ENCODE results near the gene UNC5B.
"Not testable (repeated sequence)": the region's sequence is repeated elsewhere in the genome, so short reads cannot be mapped to it uniquely, and the experiment has no call there.

UNC5B gene

DNA sequence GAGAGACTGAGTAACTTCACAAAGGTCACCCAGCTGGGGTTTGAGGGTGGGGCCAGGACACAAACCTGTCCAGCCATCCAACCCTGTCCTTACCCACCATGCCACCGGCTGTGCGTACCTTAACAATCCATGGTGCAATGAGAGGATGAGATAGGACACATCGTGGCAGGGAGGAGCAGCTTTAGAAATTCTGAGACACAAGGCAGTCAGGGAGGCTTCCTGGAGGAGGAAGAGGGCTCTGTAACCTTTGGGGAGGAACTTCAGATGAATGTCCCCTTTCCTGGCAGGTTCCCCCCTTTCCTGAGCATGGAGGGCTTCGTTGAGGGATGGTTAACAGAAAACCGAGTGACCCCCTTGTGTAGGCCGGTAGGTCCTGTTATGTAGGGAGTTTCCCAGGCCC lies 71.0 kb downstream of the UNC5B start:
- no peak for DNase-seq (ENCODE audit: low spot score)

DNA sequence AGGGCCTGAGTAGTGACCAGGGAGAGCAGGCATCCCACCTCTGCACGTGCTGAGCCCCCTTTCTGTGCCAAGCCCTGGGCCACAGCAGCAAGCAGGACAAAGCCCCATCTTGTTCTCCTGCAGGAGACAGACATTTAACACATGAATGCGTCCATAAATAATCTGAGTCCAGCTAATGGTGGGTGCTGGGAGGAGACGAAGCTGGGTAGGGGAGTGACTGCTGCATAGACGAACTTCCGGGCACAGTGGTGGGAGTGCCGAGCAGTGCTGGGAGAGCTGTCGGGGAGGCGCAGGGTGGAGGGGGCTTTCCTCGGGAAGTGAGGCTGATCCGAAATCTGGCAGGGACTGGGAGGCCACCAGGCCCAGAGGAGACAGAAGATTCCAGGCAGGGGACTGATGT lies 71.5 kb downstream of the UNC5B start:
- DNase-seq (ENCODE audit: low spot score), result no peak

DNA sequence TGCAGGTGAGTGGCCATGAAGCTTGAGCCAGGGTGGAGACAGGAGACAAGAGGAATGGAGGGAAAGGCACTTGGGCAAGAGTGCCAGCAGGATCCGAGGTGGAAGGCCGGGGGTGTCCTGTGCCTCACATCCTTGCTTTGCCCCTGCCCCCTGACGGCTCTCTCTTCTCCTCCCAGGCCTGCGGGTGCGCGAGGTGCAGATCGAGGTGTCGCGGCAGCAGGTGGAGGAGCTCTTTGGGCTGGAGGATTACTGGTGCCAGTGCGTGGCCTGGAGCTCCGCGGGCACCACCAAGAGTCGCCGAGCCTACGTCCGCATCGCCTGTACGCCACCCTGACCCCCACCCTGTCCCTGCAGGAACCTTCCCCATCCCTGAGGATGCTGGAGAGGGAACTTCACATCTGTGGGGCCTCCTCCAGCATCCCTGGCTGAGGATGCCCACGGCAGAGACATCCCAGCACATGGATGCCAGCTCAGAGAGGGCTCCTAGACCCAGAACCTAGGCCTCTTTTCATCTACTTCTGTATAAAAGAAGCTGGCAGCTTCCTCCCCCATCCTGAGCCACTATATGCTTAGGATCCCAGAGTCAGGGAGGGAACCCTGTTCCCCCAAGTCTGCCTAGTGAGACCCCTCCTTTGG lies 72.3 kb downstream of the UNC5B start:
- DNase-seq (ENCODE audit: low spot score), result no peak

DNA sequence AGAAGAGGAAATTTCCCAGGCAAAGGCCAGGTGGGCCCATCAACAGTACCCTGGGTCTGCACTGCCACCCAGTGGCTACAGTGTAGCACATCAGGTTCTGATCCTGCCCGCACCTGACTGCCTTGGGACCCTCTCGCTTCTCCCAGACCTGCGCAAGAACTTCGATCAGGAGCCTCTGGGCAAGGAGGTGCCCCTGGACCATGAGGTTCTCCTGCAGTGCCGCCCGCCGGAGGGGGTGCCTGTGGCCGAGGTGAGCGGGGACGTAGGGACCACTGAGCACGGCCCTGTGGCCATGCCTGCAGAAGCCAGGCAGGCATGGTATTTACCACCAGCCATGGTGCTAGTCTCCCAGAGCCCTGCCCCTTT lies 72.8 kb downstream of the UNC5B start:
- DNase-seq (ENCODE audit: low spot score), result no peak

DNA sequence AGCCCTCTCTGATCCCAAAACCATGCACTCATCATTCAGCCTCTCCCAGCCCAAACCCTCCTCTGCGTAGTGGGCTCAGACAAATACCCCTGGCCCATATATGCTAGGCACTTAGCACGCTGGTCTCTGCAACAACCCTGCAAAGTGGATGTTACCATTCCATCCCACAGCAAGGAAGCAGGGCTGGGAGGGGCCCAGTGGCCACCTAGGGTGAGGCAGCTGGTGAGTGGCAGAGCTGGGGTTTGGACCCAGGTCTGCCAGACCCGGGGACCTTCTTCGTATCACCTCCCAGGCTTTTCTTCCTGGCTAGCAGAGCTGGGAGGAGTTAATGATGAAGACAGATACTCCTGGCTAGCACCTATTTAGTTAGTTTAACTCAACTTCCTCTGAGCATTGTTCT lies 73.6 kb downstream of the UNC5B start:
- DNase-seq (ENCODE audit: low spot score), result no peak

DNA sequence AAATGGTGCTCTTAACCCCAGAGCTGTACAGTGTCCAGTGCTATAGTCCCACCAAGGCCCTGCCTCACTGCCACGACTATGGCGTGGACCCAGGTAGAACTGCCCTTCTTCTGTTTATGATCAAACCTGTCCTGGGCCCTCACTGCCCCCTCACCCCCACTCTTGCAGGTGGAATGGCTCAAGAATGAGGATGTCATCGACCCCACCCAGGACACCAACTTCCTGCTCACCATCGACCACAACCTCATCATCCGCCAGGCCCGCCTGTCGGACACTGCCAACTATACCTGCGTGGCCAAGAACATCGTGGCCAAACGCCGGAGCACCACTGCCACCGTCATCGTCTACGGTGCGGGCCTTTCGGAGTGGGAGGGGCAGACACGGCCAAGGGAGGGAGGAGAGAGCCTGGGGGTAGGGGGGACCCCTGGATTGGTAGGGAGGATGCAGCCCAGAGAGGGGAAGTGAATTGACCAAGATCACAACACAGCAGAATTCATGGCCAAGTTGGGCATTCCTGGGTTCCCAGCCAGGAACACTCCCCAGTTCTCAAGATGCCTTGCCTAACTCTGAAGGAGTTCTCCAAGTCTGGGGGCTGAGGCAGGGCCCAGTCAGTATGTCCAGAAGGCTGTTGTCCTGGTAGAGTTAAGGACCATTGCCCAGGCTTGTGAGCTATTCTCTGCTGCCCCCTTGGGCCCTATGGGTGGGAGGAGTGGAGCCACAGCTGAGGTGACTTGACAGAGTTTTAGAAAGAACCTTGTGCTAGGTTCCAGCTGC lies 74.3 kb downstream of the UNC5B start:
- no peak for DNase-seq (ENCODE audit: low spot score)

DNA sequence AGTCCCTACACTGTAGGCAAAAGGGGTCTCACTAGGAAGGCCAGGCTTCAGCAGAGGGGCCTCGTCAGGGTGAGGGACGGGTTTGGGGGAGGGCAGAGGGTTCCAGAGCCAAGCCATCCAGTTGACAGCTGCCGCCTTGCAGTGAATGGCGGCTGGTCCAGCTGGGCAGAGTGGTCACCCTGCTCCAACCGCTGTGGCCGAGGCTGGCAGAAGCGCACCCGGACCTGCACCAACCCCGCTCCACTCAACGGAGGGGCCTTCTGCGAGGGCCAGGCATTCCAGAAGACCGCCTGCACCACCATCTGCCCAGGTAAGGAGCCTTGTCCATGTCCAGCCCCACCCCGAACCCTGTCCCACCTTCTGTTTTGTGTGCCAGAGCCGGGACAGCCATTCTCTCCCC lies 75.1 kb downstream of the UNC5B start:
- no peak for DNase-seq (ENCODE audit: low spot score)

DNA sequence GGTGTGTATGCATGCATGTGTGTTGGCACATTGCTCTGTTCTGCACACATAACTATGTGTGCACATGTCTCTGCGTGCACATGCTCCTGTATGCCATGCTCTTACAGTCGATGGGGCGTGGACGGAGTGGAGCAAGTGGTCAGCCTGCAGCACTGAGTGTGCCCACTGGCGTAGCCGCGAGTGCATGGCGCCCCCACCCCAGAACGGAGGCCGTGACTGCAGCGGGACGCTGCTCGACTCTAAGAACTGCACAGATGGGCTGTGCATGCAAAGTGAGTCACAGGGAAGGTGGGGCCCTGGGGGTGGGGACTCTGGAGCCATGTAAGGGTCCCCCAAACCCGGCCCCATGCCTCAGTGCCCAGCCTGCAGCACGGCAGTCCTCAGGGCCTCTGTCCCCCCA lies 76.1 kb downstream of the UNC5B start:
- DNase-seq (ENCODE audit: low spot score), result no peak

DNA sequence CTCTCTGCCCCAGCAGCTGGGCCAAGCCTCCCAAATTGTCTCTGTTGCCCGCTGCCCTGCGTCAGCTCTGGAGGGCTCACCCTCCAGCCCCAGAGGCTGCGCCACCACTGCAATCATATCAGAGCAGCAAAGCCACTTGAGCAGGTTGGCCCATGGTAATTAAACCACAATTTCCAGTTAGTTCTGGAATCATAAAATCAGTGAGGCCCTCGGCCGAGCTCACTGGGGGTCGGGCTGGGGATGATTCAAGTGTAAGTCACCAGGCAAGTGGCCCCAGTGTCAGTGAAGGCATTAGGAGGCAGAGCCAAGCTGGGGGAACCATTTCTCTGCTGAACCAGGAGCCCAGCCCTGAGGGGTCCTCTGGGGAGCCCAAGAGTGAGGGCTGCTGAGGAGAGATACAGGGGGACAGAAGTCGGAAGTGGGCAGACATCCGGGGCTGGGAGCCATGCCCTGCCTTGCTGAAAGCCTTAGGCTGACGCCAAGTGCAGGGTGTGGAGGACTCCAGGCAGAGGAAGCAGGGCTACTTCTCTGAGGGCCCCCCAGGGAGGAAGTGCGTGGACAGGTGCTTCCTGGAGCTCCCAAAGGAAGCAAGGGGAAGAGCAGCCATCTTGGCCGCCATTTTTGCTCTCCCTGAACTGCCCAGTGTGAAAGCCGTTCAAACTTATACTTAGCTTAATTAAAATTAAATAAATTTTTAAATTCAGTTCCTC lies 77.2 kb downstream of the UNC5B start:
- no peak for DNase-seq (ENCODE audit: low spot score)

DNA sequence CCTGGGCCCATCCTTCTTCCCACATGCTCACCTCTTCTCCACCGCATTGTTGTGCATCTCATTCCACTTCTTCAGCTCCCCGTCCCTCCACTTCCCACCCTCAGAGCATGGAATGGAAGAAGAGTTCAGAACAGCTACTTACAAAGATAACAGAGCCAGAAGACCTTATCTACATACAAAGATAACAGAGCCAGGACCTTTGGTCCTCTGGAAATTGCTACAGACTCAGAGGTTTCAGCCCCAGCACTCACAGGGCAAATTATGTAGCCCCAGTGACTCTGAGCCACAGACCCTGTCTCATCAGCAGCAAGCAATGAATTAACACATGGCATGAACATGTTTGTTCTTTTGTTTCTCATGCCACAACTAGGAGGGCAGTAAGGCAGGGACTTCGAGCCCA lies 78.0 kb downstream of the UNC5B start:
- no peak for DNase-seq (ENCODE audit: low spot score)

DNA sequence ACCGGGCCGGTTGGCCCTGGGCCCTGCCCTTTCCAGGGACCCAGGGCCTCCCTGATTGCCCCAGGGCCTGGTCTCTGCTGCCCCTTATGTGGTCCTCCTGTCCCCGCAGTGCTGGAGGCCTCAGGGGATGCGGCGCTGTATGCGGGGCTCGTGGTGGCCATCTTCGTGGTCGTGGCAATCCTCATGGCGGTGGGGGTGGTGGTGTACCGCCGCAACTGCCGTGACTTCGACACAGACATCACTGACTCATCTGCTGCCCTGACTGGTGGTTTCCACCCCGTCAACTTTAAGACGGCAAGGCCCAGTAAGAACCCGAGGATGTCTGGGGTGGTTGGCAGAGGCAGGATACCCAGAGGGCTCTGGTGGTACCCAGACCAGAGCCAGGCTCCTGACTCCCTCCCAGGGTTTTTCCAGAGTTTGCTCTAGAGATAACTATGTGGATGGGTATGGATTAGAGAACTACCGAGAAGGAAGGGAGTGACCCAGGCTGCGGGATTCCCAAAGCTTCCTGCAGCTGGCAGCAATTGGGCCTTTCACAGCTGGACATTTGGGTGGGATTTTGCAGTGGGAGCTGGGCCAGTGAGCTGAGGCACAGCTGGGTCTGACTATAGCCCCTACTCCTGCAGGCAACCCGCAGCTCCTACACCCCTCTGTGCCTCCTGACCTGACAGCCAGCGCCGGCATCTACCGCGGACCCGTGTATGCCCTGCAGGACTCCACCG lies 78.6 kb downstream of the UNC5B start:
- no peak for DNase-seq (ENCODE audit: low spot score)

DNA sequence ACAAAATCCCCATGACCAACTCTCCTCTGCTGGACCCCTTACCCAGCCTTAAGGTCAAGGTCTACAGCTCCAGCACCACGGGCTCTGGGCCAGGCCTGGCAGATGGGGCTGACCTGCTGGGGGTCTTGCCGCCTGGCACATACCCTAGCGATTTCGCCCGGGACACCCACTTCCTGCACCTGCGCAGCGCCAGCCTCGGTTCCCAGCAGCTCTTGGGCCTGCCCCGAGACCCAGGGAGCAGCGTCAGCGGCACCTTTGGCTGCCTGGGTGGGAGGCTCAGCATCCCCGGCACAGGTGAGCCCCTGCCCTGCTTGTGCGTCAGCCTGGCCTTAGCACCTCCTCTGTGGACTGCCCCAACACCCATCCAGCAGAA lies 79.1 kb downstream of the UNC5B start:
- DNase-seq (ENCODE audit: low spot score), result no peak

DNA sequence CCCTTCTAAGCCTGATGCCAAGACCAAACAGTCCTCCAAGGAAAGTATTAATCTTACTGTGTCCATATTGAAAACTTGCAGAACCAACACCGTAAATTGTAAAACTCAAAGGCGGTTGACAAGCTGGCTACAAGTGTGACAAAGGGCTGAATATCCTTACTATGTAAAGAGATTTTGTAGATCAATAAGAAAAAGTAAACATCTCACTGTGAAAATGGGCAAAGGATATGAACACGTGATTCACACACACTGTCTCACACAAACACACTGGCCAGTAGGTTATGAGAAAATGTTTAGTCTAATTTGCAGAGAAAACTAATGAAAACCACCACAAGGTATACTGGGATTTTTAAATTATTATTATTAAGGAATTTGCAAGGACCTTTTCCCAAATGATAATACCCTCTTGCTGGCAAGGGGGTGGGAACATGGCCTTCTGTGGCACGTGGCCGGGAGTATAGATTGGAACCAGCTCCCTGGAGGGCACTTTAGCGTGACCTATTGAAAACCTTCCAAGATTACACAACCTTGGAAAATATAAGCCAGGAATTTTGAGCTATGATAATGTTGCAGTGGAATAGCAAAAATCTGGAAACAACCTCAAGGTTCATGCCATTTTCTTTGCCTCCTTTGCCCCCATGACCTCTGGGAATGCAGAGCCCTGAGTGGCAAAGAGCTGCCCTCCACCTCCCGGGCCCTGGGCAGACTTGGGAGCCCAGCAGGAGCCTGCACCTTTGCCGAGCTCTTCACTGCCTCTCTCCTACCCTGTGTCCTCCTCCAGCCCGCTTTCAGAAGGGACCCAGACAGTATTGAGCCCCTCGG lies 80.5 kb downstream of the UNC5B start:
- DNase-seq (ENCODE audit: low spot score), result no peak

DNA sequence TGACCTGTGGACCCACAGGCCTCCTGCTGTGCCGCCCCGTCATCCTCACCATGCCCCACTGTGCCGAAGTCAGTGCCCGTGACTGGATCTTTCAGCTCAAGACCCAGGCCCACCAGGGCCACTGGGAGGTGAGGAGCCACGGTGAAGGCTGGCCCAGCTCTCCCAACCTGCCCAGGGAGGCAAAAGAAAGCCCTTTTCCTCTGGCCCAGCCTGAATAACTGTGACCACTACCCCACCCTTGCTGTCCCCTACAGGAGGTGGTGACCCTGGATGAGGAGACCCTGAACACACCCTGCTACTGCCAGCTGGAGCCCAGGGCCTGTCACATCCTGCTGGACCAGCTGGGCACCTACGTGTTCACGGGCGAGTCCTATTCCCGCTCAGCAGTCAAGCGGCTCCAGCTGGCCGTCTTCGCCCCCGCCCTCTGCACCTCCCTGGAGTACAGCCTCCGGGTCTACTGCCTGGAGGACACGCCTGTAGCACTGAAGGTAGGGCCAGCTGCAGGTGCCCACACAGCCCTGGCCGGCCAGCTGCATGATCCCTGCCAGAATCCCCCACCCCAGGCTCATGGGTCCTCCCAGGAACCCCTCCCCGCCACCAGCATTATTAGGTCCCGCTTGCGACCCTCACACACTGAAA lies 81.2 kb downstream of the UNC5B start:
- no peak for DNase-seq (ENCODE audit: low spot score)

DNA sequence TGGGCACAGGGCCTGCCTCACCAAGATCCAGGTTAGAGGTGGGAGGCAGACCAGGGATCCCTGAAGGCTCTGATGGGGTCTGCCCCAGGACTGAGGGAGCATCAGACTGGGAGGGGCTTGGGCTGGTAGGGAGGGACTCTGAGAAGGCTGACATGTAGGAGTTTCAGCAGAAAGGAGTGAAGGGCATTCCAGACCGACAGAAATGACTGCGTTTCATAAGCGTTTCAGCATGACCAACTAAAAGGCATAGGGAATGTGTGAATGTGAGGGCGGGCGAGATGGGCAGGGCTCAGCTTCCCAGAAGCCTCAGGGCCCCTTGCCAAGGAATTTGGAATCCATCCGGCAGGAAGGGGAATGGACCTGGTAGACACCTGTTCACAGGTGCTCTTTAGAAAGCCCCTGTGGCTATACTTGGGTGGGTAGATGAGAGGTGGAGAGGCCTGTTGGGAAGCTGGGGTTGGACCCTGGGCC lies 81.8 kb downstream of the UNC5B start:
- no peak for DNase-seq (ENCODE audit: low spot score)

DNA sequence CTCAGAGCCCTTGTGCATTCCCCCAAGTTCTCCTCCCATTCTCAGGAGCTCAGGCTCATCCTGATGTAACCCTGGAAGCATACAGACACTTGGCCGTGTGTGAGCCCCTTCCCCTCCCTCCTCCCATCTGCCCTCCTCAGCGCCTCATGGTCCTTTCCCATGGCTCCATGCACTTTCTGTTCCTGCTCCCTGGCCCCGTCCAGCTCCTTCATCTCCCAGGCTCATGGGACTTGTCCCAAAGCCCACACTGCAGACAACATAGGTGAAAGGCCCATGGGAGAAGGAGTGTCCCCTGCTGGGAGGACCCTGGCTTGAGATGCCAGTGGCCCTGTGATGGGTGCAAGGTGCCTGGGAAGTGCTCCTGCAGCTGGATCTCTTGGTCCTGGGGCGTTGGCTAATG lies 82.5 kb downstream of the UNC5B start:
- DNase-seq (ENCODE audit: low spot score), result no peak

DNA sequence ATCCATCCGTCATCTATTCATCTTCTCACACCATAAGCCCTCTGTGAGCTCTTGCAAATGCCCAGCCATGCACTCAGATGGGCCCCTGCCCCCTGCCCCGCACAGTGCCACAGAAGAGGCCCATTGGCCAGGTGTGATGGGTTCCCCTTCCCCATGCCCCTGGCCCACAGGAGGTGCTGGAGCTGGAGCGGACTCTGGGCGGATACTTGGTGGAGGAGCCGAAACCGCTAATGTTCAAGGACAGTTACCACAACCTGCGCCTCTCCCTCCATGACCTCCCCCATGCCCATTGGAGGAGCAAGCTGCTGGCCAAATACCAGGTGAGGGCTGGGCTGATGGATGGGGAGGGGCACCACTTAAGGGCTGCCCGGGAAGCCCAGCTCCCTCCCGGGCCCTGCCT lies 83.3 kb downstream of the UNC5B start:
- no peak for DNase-seq (ENCODE audit: low spot score)

DNA sequence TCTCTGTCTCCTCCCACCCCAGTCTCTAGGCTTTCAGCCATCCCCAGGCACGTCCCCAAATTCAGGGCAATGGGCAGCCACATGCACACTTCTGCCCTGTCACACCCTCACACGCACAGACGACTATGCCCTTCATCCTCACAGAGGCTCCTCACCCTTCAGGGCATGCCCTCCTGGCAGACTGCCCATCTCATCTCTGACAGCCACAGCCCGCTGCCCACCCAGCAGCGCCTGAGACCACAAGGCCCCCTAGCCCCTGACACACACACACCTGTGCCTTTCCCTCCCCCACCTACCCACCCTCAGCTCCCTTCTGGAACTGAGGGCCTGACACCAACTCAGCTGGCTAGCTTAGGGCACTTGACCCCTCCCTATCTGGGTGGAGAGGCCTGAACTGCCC lies 83.7 kb downstream of the UNC5B start:
- no peak for DNase-seq (ENCODE audit: low spot score)

DNA sequence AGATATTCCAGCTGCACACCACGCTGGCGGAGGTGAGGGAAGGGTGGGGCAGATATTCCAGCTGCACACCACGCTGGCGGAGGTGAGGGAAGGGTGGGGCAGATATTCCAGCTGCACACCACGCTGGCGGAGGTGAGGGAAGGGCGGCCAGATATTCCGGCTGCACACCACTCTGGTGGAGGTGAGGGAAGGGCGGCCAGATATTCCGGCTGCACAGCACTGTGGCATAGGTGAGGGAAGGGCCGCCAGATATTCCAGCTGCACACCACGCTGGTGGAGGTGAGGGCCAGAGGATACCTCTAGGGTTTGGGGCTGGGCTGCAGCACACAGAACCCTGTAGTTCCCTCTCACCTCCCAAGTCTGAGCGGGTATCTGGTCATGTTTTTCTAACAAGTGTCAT lies 84.4 kb downstream of the UNC5B start:
- DNase-seq (ENCODE audit: low spot score), result not testable (repeated sequence)

DNA sequence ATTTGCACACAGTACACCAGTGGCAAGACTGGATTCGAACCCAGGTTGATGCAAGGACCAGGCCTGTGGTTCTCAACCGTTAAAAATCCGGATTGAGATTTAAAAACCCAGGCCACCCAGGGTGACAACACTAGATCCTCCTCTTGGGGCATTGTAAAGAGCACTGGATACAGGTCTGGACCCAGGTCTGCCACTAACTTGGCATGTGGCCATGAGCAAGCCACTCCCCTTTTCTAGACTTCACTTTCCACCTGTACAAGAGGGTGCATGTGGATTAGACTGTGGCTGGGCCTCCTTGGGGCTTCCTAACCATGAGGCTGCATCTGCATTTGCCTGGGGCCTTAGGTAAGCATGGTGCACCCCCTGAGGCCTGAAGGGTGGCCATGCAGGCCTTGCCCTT lies 85.0 kb downstream of the UNC5B start:
- no peak for DNase-seq (ENCODE audit: low spot score)

DNA sequence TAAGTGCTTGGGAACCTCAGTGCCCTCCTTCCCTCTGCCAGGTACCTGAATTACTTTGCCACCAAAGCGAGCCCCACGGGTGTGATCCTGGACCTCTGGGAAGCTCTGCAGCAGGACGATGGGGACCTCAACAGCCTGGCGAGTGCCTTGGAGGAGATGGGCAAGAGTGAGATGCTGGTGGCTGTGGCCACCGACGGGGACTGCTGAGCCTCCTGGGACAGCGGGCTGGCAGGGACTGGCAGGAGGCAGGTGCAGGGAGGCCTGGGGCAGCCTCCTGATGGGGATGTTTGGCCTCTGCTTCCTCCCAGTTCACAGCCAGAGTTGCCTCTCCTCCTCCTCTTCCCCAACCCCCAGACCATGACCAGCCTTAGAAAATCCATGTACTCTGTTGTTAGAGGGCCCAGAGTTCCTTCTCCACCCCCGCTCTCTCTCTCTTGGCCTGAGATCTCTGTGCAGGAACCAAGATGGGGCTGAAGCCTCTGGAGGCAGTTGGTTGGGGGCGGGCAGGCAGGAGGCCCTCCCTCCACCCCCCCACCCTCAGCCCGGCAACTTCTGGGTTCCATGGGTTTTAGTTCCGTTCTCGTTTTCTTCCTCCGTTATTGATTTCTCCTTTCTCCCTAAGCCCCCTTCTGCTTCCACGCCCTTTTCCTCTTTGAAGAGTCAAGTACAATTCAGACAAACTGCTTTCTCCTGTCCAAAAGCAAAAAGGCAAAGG lies 86.9 kb downstream of the UNC5B start:
- no peak for DNase-seq (ENCODE audit: low spot score)

Measured in CD4-positive, alpha-beta T cell treated with Interleukin-6 at 100 ng/mL for 8 hours (primary cell).